H1 (cell line): ENCODE measurements around the gene CFHR5. TPM values are rescaled to one million over a fixed set of nuclear protein-coding genes. Genes with fewer than 3 reads are reported as not detected.

ENCODE experiments used
- CTCF ChIA-PET: fragments of 300-600 bp; sonication (Branson Sonifier 250); formaldehyde crosslinking; loops from one replicate; lab custom pipeline; 2021; ENCODE audit not compliant: partially characterized antibody; lab: Charles Lee
- POLR2A ChIA-PET: fragments of 300-600 bp; sonication (Branson Sonifier 250); formaldehyde crosslinking; loops from one replicate; lab custom pipeline; 2021; ENCODE audit warnings: inconsistent platforms; ENCODE audit not compliant: partially characterized antibody; lab: Charles Lee
- DNase-seq, 2 experiments: peaks; one replicate each; pipeline versions ENCODE4 v3.0.0 to v3.0.0-alpha.2; 2010 to 2022; ENCODE audit warnings: low spot score in 2 of 2, low read depth in 1 of 2, mixed read lengths in 1 of 2
- FAIRE-seq: peaks from 2 replicates; lab custom pipeline; 2011; peaks lifted over from hg19 to GRCh38; lab: Jason Lieb, UNC
- H2AFZ ChIP-seq: 2 replicates; pipeline ENCODE4 v1.8.1; 2012; ENCODE audit warnings: low read length, inconsistent platforms
- H2AK5ac ChIP-seq: 2 replicates; pipeline ENCODE4 v1.6.1; 2013; ENCODE audit warnings: low read depth, low read length
- H2BK120ac ChIP-seq: replicated peaks from 2 replicates; pipeline ENCODE3; 2013; ENCODE audit warnings: low read depth, low read length, inconsistent platforms
- H2BK12ac ChIP-seq: 2 replicates; pipeline ENCODE4 v1.6.1; 2013; ENCODE audit warnings: low read depth, low read length
- H2BK15ac ChIP-seq: 2 replicates; pipeline ENCODE4 v1.6.1; 2013; ENCODE audit warnings: low read length
- H2BK20ac ChIP-seq: 2 replicates; pipeline ENCODE4 v1.6.1; 2013; ENCODE audit warnings: low read length
- H2BK5ac ChIP-seq: 2 replicates; pipeline ENCODE4 v1.6.1; 2013; ENCODE audit warnings: low read depth, low read length
- H3K14ac ChIP-seq: 2 replicates; pipeline ENCODE4 v1.6.1; 2013; ENCODE audit warnings: inconsistent platforms; ENCODE audit not compliant: insufficient read length
- H3K18ac ChIP-seq: 2 replicates; pipeline ENCODE4 v1.6.1; 2013; ENCODE audit warnings: low read length; ENCODE audit errors: extremely low read depth
- H3K23ac ChIP-seq: 2 replicates; pipeline ENCODE4 v1.6.1; 2013; ENCODE audit warnings: inconsistent platforms; ENCODE audit not compliant: insufficient read length
- H3K23me2 ChIP-seq: 2 replicates; pipeline ENCODE4 v1.6.1; 2013; ENCODE audit warnings: low read depth, low read length
- H3K27ac ChIP-seq: 2 replicates; pipeline ENCODE4 v1.6.1; 2011; ENCODE audit warnings: low read depth, low read length, inconsistent platforms
- H3K27me3 ChIP-seq, 4 experiments: replicated peaks in 1 of 4; 1 replicate in 1 of 4; 2 replicates in 3 of 4; pipeline versions ENCODE4 v1.6.1 to v1.8.1; 2011 to 2013; ENCODE audit warnings: low read length in 3 of 4, mild to moderate bottlenecking in 3 of 4, inconsistent platforms in 2 of 4, mixed read lengths in 2 of 4, moderate library complexity in 1 of 4; ENCODE audit not compliant: control insufficient read depth in 3 of 4, insufficient read depth in 3 of 4; ENCODE audit errors: extremely low read depth in 1 of 4
- H3K36me3 ChIP-seq, 4 experiments: 2 replicates each; pipeline versions ENCODE4 v1.6.1 to v1.8.1; 2011 to 2013; ENCODE audit warnings: mild to moderate bottlenecking in 4 of 4, low read length in 3 of 4, moderate library complexity in 2 of 4, control low read depth in 1 of 4, inconsistent platforms in 1 of 4; ENCODE audit not compliant: insufficient read depth in 4 of 4, control insufficient read depth in 2 of 4
- H3K4ac ChIP-seq: replicated peaks from 2 replicates; pipeline ENCODE3; 2013; ENCODE audit warnings: low read length, low read depth, mixed read lengths, inconsistent platforms; ENCODE audit not compliant: insufficient read length
- H3K4me1 ChIP-seq, 4 experiments: replicated peaks in 1 of 4; 1 replicate in 1 of 4; 2 replicates in 3 of 4; pipeline versions ENCODE4 v1.6.1 to v1.8.1; 2011 to 2013; ENCODE audit warnings: low read length in 3 of 4, inconsistent platforms in 2 of 4, mixed read lengths in 1 of 4; ENCODE audit not compliant: insufficient read depth in 4 of 4, control insufficient read depth in 3 of 4
- H3K4me2 ChIP-seq, 2 experiments: 2 replicates each; pipeline versions ENCODE4 v1.6.1 to v1.8.1; 2011 to 2013; ENCODE audit warnings: low read depth in 2 of 2, low read length in 2 of 2, control low read depth in 1 of 2, inconsistent platforms in 1 of 2, mild to moderate bottlenecking in 1 of 2; ENCODE audit not compliant: insufficient read depth in 1 of 2
- H3K4me3 ChIP-seq, 4 experiments: fragments of 200-600, 300-600 bp in 1 of 4; sonication (generic), shearing (Covaris generic), sonication (Bioruptor Twin) in 1 of 4; 2 replicates each; pipeline versions ENCODE4 v1.5.1 to v1.8.1; 2011 to 2016; ENCODE audit warnings: low read length in 4 of 4, low read depth in 3 of 4, control low read depth in 2 of 4, inconsistent platforms in 2 of 4, mild to moderate bottlenecking in 2 of 4, mixed read lengths in 1 of 4, moderate library complexity in 1 of 4; ENCODE audit not compliant: insufficient read depth in 2 of 4; ENCODE audit errors: extremely low read depth in 1 of 4
- H3K56ac ChIP-seq: replicated peaks from 2 replicates; pipeline ENCODE3; 2013; ENCODE audit warnings: low read depth, mild to moderate bottlenecking, mixed read lengths, low read length, inconsistent platforms; ENCODE audit not compliant: insufficient read length
- H3K79me1 ChIP-seq: 2 replicates; pipeline ENCODE4 v1.6.1; 2013; ENCODE audit warnings: low read depth, low read length, control low read depth
- H3K79me2 ChIP-seq, 2 experiments: 2 replicates each; pipeline versions ENCODE4 v1.6.1 to v1.8.1; 2012 to 2013; ENCODE audit warnings: low read length in 2 of 2, mild to moderate bottlenecking in 2 of 2, inconsistent platforms in 1 of 2; ENCODE audit not compliant: insufficient read depth in 2 of 2, control insufficient read depth in 1 of 2
- H3K9ac ChIP-seq, 4 experiments: replicated peaks in 1 of 4; 1 replicate in 1 of 4; 2 replicates in 3 of 4; pipeline versions ENCODE4 v1.6.1 to v1.8.1; 2011 to 2013; ENCODE audit warnings: low read depth in 3 of 4, low read length in 3 of 4, control low read depth in 2 of 4, mild to moderate bottlenecking in 2 of 4, moderate library complexity in 2 of 4, inconsistent platforms in 1 of 4; ENCODE audit errors: extremely low read depth in 1 of 4
- H3K9me3 ChIP-seq, 2 experiments: 2 replicates each; pipeline versions ENCODE4 v1.6.1 to v1.8.1; 2012 to 2013; ENCODE audit warnings: mild to moderate bottlenecking in 2 of 2, moderate library complexity in 2 of 2, control low read depth in 1 of 2, inconsistent platforms in 1 of 2, low read depth in 1 of 2, low read length in 1 of 2, mixed read lengths in 1 of 2; ENCODE audit not compliant: insufficient read depth in 2 of 2
- H4K20me1 ChIP-seq, 2 experiments: replicated peaks in 1 of 2; 2 replicates each; pipeline versions ENCODE3 to v1.8.1; 2011 to 2013; ENCODE audit warnings: inconsistent platforms in 2 of 2, low read length in 2 of 2, mild to moderate bottlenecking in 1 of 2; ENCODE audit not compliant: insufficient read depth in 2 of 2, control insufficient read depth in 1 of 2
- H4K5ac ChIP-seq: 2 replicates; pipeline ENCODE4 v1.6.1; 2013; ENCODE audit warnings: low read length, low read depth, mixed read lengths, inconsistent platforms; ENCODE audit not compliant: insufficient read length
- H4K8ac ChIP-seq: 2 replicates; pipeline ENCODE4 v1.8.0; 2013; ENCODE audit warnings: mild to moderate bottlenecking, moderate library complexity, low read length, inconsistent platforms; ENCODE audit not compliant: insufficient read depth; ENCODE audit errors: extremely low read depth
- H4K91ac ChIP-seq: replicated peaks from 2 replicates; pipeline ENCODE3; 2013; ENCODE audit warnings: low read length, mixed read lengths, inconsistent platforms; ENCODE audit not compliant: insufficient read length
- ATF3 ChIP-seq: IDR thresholded peaks from 2 replicates; pipeline ENCODE4 v1.6.1; 2011; ENCODE audit warnings: low read depth, mild to moderate bottlenecking, low read length; ENCODE audit not compliant: insufficient read depth
- CBX5 ChIP-seq: fragments of 300-800, 300-1000 bp; sonication (generic); IDR thresholded peaks from 2 replicates; pipeline ENCODE4 v1.7.1; 2016; ENCODE audit warnings: antibody characterized with exemption, low read length, low read depth
- CEBPB ChIP-seq: IDR thresholded peaks from 2 replicates; pipeline ENCODE4 v1.6.1; 2012; ENCODE audit warnings: low read depth, low read length
- CHD2 ChIP-seq: IDR thresholded peaks from 2 replicates; pipeline ENCODE4 v1.6.1; 2012; ENCODE audit warnings: low read length, improper control_type of control experiment
- CTCF ChIP-seq, 3 experiments: IDR thresholded peaks; 1 replicate in 2 of 3; 2 replicates in 1 of 3; pipeline versions ENCODE4 v1.5.1 to v1.6.1; 2011; ENCODE audit warnings: low read length in 3 of 3, mild to moderate bottlenecking in 3 of 3, inconsistent platforms in 2 of 3, low read depth in 1 of 3, moderate library complexity in 1 of 3; ENCODE audit not compliant: insufficient read depth in 1 of 3; ENCODE audit errors: control extremely low read depth in 1 of 3
- HDAC2 ChIP-seq, 2 experiments: fragments of 300-600 bp in 1 of 2; sonication (generic) in 1 of 2; IDR thresholded peaks; 2 replicates each; pipeline ENCODE4 v1.6.1; 2011 to 2012; ENCODE audit warnings: low read depth in 2 of 2, low read length in 2 of 2, mild to moderate bottlenecking in 2 of 2, moderate library complexity in 2 of 2, borderline replicate concordance in 1 of 2, inconsistent platforms in 1 of 2
- JUND ChIP-seq: IDR thresholded peaks from 2 replicates; pipeline ENCODE4 v1.6.1; 2011; ENCODE audit warnings: mild to moderate bottlenecking, improper control_type of control experiment, low read length
- RFX5 ChIP-seq: IDR thresholded peaks from 2 replicates; pipeline ENCODE4 v1.6.1; 2011; ENCODE audit warnings: low read depth, low read length, improper control_type of control experiment, borderline replicate concordance
- SAP30 ChIP-seq: fragments of 300-600 bp; sonication (generic); IDR thresholded peaks from 2 replicates; pipeline ENCODE4 v1.7.1; 2012; ENCODE audit warnings: low read length, moderate library complexity, mild to moderate bottlenecking, inconsistent platforms; ENCODE audit not compliant: insufficient read depth, insufficient replicate concordance
- WGBS, 2 experiments: shearing (Covaris generic) in 1 of 2; methylation state at CpG; one replicate each; pipeline versions ENCODE4 v1.1.6 to v1.1.7; 2013 to 2015; ENCODE audit warnings: low lambda C conversion rate in 2 of 2, mixed read lengths in 2 of 2, inconsistent platforms in 1 of 2, low coverage in 1 of 2, missing lambda C conversion rate in 1 of 2; ENCODE audit not compliant: insufficient replicate concordance in 2 of 2, insufficient coverage in 1 of 2, insufficient read length in 1 of 2; ENCODE audit errors: extremely low coverage in 1 of 2, missing lambda C conversion rate in 1 of 2; 5-methylcytosine and 5-hydroxymethylcytosine counted together
- long read RNA-seq, 2 experiments: library from RNA in 1 of 2; library from capped mRNA in 1 of 2; stranded (forward); transcript quantifications; one replicate each; pipeline ENCODE4 v2.0.0, GENCODE V29; 2021; ENCODE audit warnings: inconsistent platforms in 1 of 2
- polyA minus RNA-seq, 3 experiments: library from RNA; depleted of rRNA, polyadenylated mRNA; stranded (reverse); fragments of >200 nt; gene quantifications; 1 replicate in 2 of 3; 2 replicates in 1 of 3; pipeline ENCODE4 v1.2.3, GENCODE V29; 2011
- polyA plus RNA-seq, 7 experiments: library from polyadenylated mRNA; depleted of rRNA in 3 of 7; stranded (reverse) in 5 of 7; unstranded in 2 of 7; fragments of >200 nt in 5 of 7; fragments of 200-250 nt in 2 of 7; gene quantifications; 1 replicate in 5 of 7; 2 replicates in 1 of 7; 4 replicates in 1 of 7; pipeline versions ENCODE4 v1.2.1 to v1.2.3, GENCODE V29; 2011 to 2013; ENCODE audit warnings: missing spikeins in 2 of 7, mixed read lengths in 2 of 7
- total RNA-seq: library from RNA; stranded (reverse); fragmentation: NEBNext Ultra II Directional; extraction: Animal tissue kit (Norgen Biotek cat#: 25700); gene quantifications from 2 replicates; pipeline ENCODE4 v1.2.1, GENCODE V29; 2021

Gene CFHR5
- not detected in 2 replicates for total RNA-seq
- not detected in 2 replicates for polyA plus RNA-seq (2011; rRNA removed)
- polyA plus RNA-seq (2011; cell fraction: cytosol; rRNA removed) = not detected
- polyA plus RNA-seq (2011; cell fraction: nucleus; rRNA removed) = not detected
- polyA plus RNA-seq (2012, experiment 1 of 2) = not detected in 4 replicates
- not detected for polyA plus RNA-seq (2012, experiment 2 of 2)
- not detected for polyA plus RNA-seq (2013, experiment 1 of 2)
- polyA plus RNA-seq (2013, experiment 2 of 2) = not detected
- polyA minus RNA-seq (2011; rRNA and poly(A)+ RNA removed) = not detected in 2 replicates
- not detected for polyA minus RNA-seq (2011; cell fraction: cytosol; rRNA and poly(A)+ RNA removed)
- polyA minus RNA-seq (2011; cell fraction: nucleus; rRNA and poly(A)+ RNA removed) = not detected
- long read RNA-seq, experiment 1 = 0 reads
- long read RNA-seq, experiment 2 = 0 reads

- Histone ChIP-seq H3K79me2 (no peaks in the 10 kb centered on the region), H4K20me1 (no peaks in the 10 kb centered on the region), H2BK15ac (no peak within 1 kb of the TSS), H4K5ac (no peak within 1 kb of the TSS), H4K91ac (no peak within 1 kb of the TSS), H2BK120ac (no peak within 1 kb of the TSS), H3K23ac (no peak within 1 kb of the TSS), H2BK12ac (no peak within 1 kb of the TSS), H3K14ac (no peak within 1 kb of the TSS), H3K4ac (no peak within 1 kb of the TSS), H2AFZ (peak within 1 kb of the TSS; percentile 53; the same call in 1 of the 2 replicates), H3K27me3 (no peaks in the 10 kb centered on the region), H3K9ac (no peak within 1 kb of the TSS), H3K9me3 (no peaks in the 10 kb centered on the region), H3K18ac (no peak within 1 kb of the TSS), H4K8ac (no peak within 1 kb of the TSS), H2AK5ac (no peak within 1 kb of the TSS), H3K23me2 (no peaks in the 10 kb centered on the region; the same call in 1 of the 2 replicates), H3K4me3 (no peak within 1 kb of the TSS), H3K36me3 (no peaks in the 10 kb centered on the region), H3K4me2 (no peak within 1 kb of the TSS), H3K4me1 (no peaks in the 10 kb centered on the region), H2BK20ac (no peak within 1 kb of the TSS), H3K56ac (no peak within 1 kb of the TSS), H3K79me1 (no peaks in the 10 kb centered on the region), H3K27ac (no peak within 1 kb of the TSS), H2BK5ac (no peak within 1 kb of the TSS)
- ChIA-PET POLR2A (no interaction called here), CTCF (interaction anchor here (0.8 kb wide), 1 partner anchor 8 kb away, joined by 4 read pairs; no protein-coding TSS in a partner anchor)
- no peak for DNase-seq
- WGBS, 2 experiments = 84% methylated on average over 5 of the region's 5 CpGs; no CpG with 5 or more reads in 1 of the 2 experiments
- no peak for FAIRE-seq
- no peak for TF ChIP-seq ATF3
- no peak for TF ChIP-seq CEBPB
- TF ChIP-seq CHD2 = no peak
- TF ChIP-seq RFX5 = no peak
- TF ChIP-seq CTCF (IDR thresholded peaks at IDR 0.05; ENCODE audit: control extremely low read depth in 1 of 3, insufficient read depth in 1 of 3, low read depth in 1 of 3, low read length in 3 of 3) = no peak
- TF ChIP-seq CBX5 = no peak
- no peak for TF ChIP-seq SAP30
- no peak for TF ChIP-seq HDAC2 (IDR thresholded peaks at IDR 0.05; ENCODE audit: borderline replicate concordance in 1 of 2, low read depth in 2 of 2, low read length in 2 of 2)
- no peak for TF ChIP-seq JUND
Observed at GRCh38 chr1:196977278-196977677, at the start of gene CFHR5. Gene CFHR5, plus strand, starts transcription at chr1:196977556. Its CDS starts 109 bp downstream, at chr1:196977665.
